GM12873 (cell line): Measurements from ENCODE around the gene LHX2.

ENCODE experiments used
- CTCF ChIP-seq: IDR thresholded peaks from 2 replicates; pipeline ENCODE4 v1.5.1; 2012; ENCODE audit warnings: low read depth, mild to moderate bottlenecking, moderate library complexity, low read length, control low read depth; ENCODE audit not compliant: insufficient read depth; ENCODE audit errors: missing control alignments

Gene LHX2

GRCh38 chr9:124006448-124007361 is 4.9 kb upstream of the LHX2 start:
- TF ChIP-seq CTCF: no peak

- TF ChIP-seq CTCF: no peak
These were observed 3.8 kb upstream of the LHX2 start for GRCh38 chr9:124007565-124008302.

GRCh38 chr9:124008303-124008693 is 3.3 kb upstream of the LHX2 start:
- no peak for TF ChIP-seq CTCF

DNA sequence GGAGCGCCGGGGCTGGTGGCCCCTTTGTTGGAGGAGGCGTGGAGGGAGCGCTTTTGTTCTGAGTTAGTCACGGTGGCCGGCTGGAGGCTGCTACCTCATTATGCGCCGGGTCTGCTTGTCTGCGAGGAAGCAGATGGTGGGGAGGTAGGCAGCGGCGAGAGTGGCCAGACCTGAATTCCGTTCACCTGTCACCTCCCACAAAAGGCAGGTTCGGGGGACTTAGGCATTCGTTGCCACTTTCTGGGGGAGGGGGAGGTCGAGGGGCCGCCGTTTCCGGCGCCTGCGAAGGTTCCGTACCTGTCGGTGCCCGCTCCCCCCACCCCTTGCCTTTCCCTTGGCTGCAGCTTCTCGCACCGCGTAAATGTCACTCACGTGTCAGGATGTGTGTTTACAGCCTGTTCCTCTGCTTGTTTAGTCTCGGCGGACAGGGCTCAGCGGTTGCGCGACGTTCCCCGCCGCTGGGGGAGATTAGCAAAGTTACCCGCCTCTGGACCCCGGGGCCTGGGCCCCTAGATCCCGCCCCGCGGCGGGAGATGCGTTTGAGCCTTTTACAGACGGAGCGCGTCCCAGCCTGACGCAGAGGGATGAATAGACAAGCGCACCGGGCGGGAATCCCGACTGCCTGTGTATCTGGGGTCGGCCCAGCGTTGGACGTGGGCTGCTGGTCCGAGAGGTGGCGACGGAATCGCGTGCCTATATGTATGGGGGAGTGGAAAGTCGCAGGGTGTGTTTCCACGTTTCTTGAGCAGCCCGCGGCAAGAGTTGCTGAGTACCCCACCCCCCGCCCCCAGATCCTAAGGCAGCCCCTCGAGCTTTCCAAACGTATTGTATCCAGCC is 2.7 kb upstream of the LHX2 start:
- TF ChIP-seq CTCF: no peak

DNA sequence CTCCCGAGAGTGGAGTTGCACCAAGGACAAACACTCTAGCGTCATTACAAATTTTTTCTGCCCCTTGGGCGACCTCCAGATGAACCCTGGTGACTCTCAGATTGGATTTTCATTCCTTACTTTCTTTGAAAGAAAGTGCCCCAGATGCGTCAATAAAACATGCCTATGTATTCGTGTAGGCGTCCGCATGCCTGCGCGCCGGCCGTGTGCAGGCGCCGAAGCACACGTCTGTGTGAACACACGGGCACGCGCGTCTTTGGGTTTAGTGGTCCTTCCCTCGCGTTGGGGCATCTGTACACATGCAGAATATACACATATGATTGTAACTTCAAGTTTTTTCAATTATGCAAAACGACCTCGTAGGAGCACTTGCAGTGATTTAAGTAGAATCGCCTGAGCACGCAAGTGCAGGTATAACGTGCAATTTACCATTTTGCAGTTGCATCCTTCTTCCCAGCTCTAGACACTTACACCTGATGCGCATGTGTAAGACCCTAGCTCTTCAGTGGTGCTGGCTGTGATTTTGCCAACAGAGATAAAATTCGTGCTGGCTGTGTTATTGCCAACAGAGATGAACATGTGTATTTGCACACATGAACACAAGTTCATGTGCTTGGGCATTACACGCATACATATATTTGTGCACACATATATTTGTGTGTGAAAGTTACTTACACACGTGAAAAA is 1.9 kb upstream of the LHX2 start:
- TF ChIP-seq CTCF: no peak

DNA sequence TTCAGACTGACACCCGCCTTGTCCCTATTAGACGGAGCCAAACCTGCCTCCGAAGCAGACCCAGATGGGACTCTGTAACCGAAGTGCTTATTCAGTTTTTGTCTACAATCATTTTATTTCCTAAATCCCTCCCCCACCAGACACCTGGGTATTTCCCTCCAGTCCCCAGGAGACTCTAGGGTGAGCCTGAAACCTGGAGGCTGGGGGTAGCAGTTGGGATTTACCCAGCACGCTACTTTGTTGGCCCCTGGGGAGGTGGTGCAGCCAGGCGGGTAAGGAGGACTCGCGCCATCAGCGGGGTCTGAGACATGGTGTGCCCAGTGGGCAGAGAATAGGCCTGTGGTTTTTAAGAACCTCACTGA is 1.3 kb upstream of the LHX2 start:
- no peak for TF ChIP-seq CTCF
